Hepatocyte (in vitro differentiated cells): Measurements from ENCODE around the gene OR51L1. TPM values are rescaled to one million over a fixed set of nuclear protein-coding genes. Genes with fewer than 3 reads are reported as not detected.
"Not testable (repeated sequence)": the region's sequence is repeated elsewhere in the genome, so short reads cannot be mapped to it uniquely, and the experiment has no call there.

Experiments
- DNase-seq: peaks from one replicate; pipeline ENCODE4 v3.0.0-alpha.2; 2016; ENCODE audit warnings: low spot score
- H2AFZ ChIP-seq: fragments of 200-600 bp; sonication (generic); 2 replicates; pipeline ENCODE4 v1.6.0; 2016; ENCODE audit warnings: antibody characterized with exemption, mild to moderate bottlenecking
- H3K27ac ChIP-seq: fragments of 200-600 bp; sonication (generic); 2 replicates; pipeline ENCODE4 v1.5.1; 2016; ENCODE audit warnings: mild to moderate bottlenecking
- H3K27me3 ChIP-seq: fragments of 200-600 bp; sonication (generic); 2 replicates; pipeline ENCODE4 v1.6.1; 2016
- H3K36me3 ChIP-seq: fragments of 200-600 bp; sonication (generic); replicated peaks from 2 replicates; pipeline ENCODE4 v1.5.1; 2016; ENCODE audit warnings: low read depth; ENCODE audit not compliant: insufficient read depth
- H3K4me1 ChIP-seq: fragments of 200-600 bp; sonication (generic); 2 replicates; pipeline ENCODE4 v1.5.1; 2016; ENCODE audit warnings: mild to moderate bottlenecking, moderate library complexity; ENCODE audit not compliant: insufficient read depth
- H3K4me2 ChIP-seq: fragments of 200-600 bp; sonication (generic); 2 replicates; pipeline ENCODE4 v1.6.0; 2016
- H3K4me3 ChIP-seq: fragments of 200-600 bp; sonication (generic); 2 replicates; pipeline ENCODE4 v1.5.1; 2016; ENCODE audit warnings: mild to moderate bottlenecking
- H3K79me2 ChIP-seq: fragments of 200-600 bp; sonication (generic); 2 replicates; pipeline ENCODE4 v1.6.0; 2017; ENCODE audit warnings: mild to moderate bottlenecking
- H3K9me2 ChIP-seq: fragments of 200-600 bp; sonication (generic); replicated peaks from 2 replicates; pipeline ENCODE4 v1.6.0; 2017; ENCODE audit warnings: mild to moderate bottlenecking; ENCODE audit not compliant: insufficient read depth
- H3K9me3 ChIP-seq: fragments of 200-600 bp; sonication (generic); 2 replicates; pipeline ENCODE4 v1.5.1; 2016; ENCODE audit warnings: low read depth, mild to moderate bottlenecking
- H4K20me1 ChIP-seq: fragments of 200-600 bp; sonication (generic); 2 replicates; pipeline ENCODE4 v1.6.0; 2016; ENCODE audit warnings: mild to moderate bottlenecking; ENCODE audit not compliant: insufficient read depth, poor library complexity, severe bottlenecking
- CTCF ChIP-seq: fragments of 200-600 bp; sonication (generic); IDR thresholded peaks from 2 replicates; pipeline ENCODE4 v1.5.1; 2016; ENCODE audit warnings: antibody characterized with exemption, mild to moderate bottlenecking; ENCODE audit not compliant: poor library complexity
- EZH2 ChIP-seq: fragments of 200-600 bp; sonication (generic); IDR thresholded peaks from 2 replicates; pipeline ENCODE4 v1.6.1; 2016; ENCODE audit warnings: antibody characterized with exemption, mild to moderate bottlenecking, borderline replicate concordance
- EZH2phosphoT487 ChIP-seq: fragments of 200-600 bp; sonication (generic); IDR thresholded peaks from one replicate; pipeline ENCODE4 v1.6.1; 2018; ENCODE audit warnings: antibody characterized with exemption, mild to moderate bottlenecking, low read depth, moderate library complexity; ENCODE audit not compliant: unreplicated experiment, severe bottlenecking
- WGBS: methylation state at CpG from one replicate; pipeline ENCODE4 v1.1.6; 2016; ENCODE audit warnings: low lambda C conversion rate; ENCODE audit errors: missing lambda C conversion rate; 5-methylcytosine and 5-hydroxymethylcytosine counted together
- polyA plus RNA-seq: library from polyadenylated mRNA; unstranded; fragments of >200 nt; fragmentation: Nextera tagmentation; extraction: Ambion mirVana; gene quantifications from 2 replicates; pipeline ENCODE4 v1.2.1, GENCODE V29; 2016
- total RNA-seq: library from RNA; depleted of rRNA; stranded (reverse); fragments of >200 nt; gene quantifications from 2 replicates; pipeline ENCODE4 v1.2.3, GENCODE V29; 2014

The OR51L1 gene
- total RNA-seq (not detected in 2 replicates), polyA plus RNA-seq (not detected in 2 replicates)

- H3K27ac ChIP-seq: no peak within 1 kb of the TSS
- no peaks in the 10 kb centered on the region for H3K27me3 ChIP-seq
- H3K79me2 ChIP-seq: no peaks in the 10 kb centered on the region
- H4K20me1 ChIP-seq: no peaks in the 10 kb centered on the region
- no peaks in the 10 kb centered on the region for H3K36me3 ChIP-seq
- no peaks in the 10 kb centered on the region for H3K9me3 ChIP-seq
- no peak for TF ChIP-seq EZH2phosphoT487
- no peak for TF ChIP-seq EZH2
- no peak for TF ChIP-seq CTCF
- H2AFZ ChIP-seq: no peak within 1 kb of the TSS
- no peak for DNase-seq
- H3K4me2 ChIP-seq: no peak within 1 kb of the TSS
- no peaks in the 10 kb centered on the region for H3K4me1 ChIP-seq
- no peak within 1 kb of the TSS for H3K4me3 ChIP-seq
- WGBS: 92% methylated on average over 2 of the region's 2 CpGs
- no peaks in the 10 kb centered on the region for H3K9me2 ChIP-seq
These were observed at the start of gene OR51L1 for GRCh38 chr11:4994551-4994950. OR51L1 (plus strand) TSS chr11:4994851; CDS start chr11:4998983, 4,132 bp downstream.

- H3K27ac ChIP-seq: no peak within 1 kb of the TSS
- no peaks in the 10 kb centered on the region for H3K9me2 ChIP-seq
- DNase-seq: no peak
- TF ChIP-seq CTCF (no peak), EZH2 (no peak), EZH2phosphoT487 (no peak)
- H2AFZ ChIP-seq: no peak within 1 kb of the TSS
- no peaks in the 10 kb centered on the region for H3K4me1 ChIP-seq
- no peaks in the 10 kb centered on the region for H4K20me1 ChIP-seq
- no peak within 1 kb of the TSS for H3K4me3 ChIP-seq
- H3K79me2 ChIP-seq: no peaks in the 10 kb centered on the region
- H3K4me2 ChIP-seq: no peak within 1 kb of the TSS
- H3K27me3 ChIP-seq: no peaks in the 10 kb centered on the region
- H3K36me3 ChIP-seq: no peaks in the 10 kb centered on the region
- no peaks in the 10 kb centered on the region for H3K9me3 ChIP-seq
These were observed 47.1 kb upstream of the OR51L1 start, which contains the start of gene OR51A4 for GRCh38 chr11:4947505-4947904. OR51A4 (minus strand) TSS chr11:4947605; CDS start chr11:4947100, 505 bp downstream.

- H3K79me2 ChIP-seq, H4K20me1 ChIP-seq, H3K27ac ChIP-seq, H3K4me2 ChIP-seq, H2AFZ ChIP-seq, H3K9me3 ChIP-seq, H3K9me2 ChIP-seq, H3K4me1 ChIP-seq, H3K27me3 ChIP-seq, DNase-seq, H3K36me3 ChIP-seq, H3K4me3 ChIP-seq: not testable (repeated sequence)
- 76% methylated on average over 2 of the region's 2 CpGs for WGBS
These were observed 39.0 kb upstream of the OR51L1 start, which contains the start of gene OR51A2 for GRCh38 chr11:4955613-4956012. OR51A2 (minus strand) TSS chr11:4955713; CDS start chr11:4955713, 0 bp downstream.

- 91% methylated on average over 4 of the region's 4 CpGs for WGBS
- TF ChIP-seq EZH2phosphoT487 (no peak), CTCF (no peak), EZH2 (no peak)
- no peak overlapping the region for H2AFZ ChIP-seq
These were observed 37.3 kb upstream of the OR51L1 start for GRCh38 chr11:4957396-4957795.

More at GRCh38 chr11:4957396-4957795, 37.3 kb upstream of the OR51L1 start:
- no peak overlapping the region for H3K27ac ChIP-seq
- H3K36me3 ChIP-seq: no peaks in the 10 kb centered on the region
- H3K4me2 ChIP-seq: no peak overlapping the region
- no peaks in the 10 kb centered on the region for H3K9me2 ChIP-seq
- no peaks in the 10 kb centered on the region for H3K4me1 ChIP-seq
- DNase-seq: no peak
- no peaks in the 10 kb centered on the region for H3K79me2 ChIP-seq
- no peaks in the 10 kb centered on the region for H4K20me1 ChIP-seq
- H3K9me3 ChIP-seq: no peaks in the 10 kb centered on the region
- no peaks in the 10 kb centered on the region for H3K27me3 ChIP-seq
- H3K4me3 ChIP-seq: no peak overlapping the region
